ENCODE results near the gene RPS25.
"Not testable (repeated sequence)": the region's sequence is repeated elsewhere in the genome, so short reads cannot be mapped to it uniquely, and the experiment has no call there.

Gene RPS25

DNA sequence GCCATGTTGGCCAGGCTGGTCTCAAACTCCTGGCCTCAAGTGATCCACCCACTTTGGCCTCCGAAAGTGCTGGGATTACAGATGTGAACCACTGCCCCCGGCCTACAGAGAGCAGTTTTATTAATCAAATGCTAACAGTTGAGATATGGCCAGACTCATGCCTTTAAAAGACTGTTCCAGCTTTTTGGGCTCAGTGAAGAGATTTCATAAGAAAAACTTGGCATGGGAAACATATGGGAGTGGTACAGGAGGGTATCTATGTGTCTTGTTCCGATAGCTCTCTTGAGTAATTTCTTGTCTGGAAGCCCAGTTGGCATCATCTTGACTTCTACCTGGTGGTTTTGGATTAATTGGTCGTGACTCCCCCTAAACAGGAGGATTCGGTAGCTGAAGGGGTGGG, 20.7 kb upstream of the RPS25 start:
- no peak for DNase-seq

DNA sequence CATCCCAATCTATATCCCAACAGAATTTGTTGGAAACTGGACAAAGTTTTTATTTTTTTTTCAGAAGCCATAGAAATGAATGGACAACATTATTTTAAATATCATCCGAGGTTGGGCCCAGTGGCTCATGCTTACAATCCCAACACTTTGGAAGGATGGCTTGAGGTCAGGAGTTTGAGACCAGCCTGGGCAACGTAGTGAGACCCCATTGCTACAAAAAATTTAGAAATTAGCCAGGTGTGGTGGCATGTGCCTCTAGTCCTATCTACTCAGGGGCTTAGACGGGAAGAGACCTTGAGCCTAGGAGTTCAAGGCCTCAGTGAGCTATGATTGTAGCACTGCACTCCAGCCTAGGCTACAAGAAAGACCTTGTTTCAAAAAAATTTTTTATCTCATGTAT, 16.7 kb upstream of the RPS25 start:
- no peak for DNase-seq

DNA sequence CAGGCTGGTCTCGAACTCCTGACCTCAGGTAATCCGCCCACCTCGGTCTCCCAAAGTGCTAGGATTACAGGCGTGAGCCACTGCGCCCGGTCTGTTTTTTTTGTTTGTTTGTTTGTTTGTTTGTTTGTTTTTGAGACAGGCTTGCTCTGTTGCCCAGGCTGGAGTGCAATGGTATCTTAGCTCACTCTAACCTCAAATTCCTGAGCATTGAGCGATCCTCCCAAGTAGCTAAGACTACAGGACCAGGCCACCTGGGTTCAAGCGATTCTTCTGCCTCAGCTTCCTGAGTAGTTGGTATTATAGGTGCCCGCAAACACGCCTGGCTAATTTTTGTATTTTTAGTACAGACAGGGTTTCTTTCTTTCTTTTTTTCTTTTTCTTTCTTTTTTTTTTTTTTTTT, 15.3 kb upstream of the RPS25 start:
- not testable (repeated sequence) for DNase-seq

DNA sequence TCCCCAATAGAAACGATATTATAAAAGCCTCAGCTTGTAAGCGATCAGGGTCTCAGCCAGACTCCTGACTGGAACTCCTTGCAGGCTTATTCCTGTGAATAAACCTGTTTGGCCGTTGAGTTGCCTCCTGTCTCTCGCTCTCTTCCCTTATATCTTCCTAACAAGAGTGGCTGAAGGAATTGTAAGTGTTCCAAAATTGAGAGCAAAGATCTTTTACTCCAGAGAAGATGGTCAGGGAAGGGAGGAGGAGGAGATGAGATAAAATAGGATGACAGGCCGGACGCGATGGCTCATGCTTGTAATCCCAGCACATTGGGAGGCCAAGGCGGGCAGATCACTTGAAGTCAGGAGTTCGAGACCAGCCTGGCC, 13.8 kb upstream of the RPS25 start:
- DNase-seq, result no peak

DNA sequence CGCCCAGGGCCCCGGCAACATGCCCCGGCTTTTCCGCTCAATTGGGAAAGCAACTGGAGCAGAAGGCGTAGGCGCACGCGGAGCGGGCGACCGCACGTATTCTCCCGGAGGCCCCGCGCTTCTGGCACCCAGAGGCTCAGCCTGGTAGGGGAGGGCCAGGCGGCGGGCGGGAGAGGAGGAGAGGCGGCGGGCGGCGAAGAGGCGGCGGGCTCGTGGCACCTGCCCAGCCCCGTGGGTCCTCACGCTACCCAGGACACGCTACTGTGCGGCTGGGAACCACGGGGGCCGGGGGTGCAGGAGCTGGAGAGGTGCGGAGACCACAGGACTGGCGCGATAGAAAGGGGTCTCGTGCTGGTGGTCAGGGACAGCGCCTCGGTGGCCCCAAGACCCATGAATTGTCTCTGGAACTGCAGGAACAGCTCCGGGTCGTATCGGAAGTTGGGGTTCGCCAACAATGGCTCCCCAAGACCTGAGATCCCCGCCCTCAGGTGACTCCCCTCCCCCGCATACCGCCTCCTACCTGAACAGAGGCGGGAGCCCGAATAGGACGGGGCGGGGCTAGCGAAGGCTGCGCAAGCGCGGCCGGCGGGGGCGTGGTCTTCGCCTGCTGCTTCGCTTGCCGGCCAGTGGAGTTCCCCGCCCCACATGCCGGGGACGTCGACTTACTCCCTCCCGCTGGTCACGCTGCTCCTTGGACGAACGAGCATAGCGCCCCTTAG, 12.3 kb upstream of the RPS25 start, which contains the start of gene SLC37A4:
TSS of gene SLC37A4 (minus strand) at position 549 of the 719 bp plus-strand sequence.
- peak; percentile 97 for DNase-seq

DNA sequence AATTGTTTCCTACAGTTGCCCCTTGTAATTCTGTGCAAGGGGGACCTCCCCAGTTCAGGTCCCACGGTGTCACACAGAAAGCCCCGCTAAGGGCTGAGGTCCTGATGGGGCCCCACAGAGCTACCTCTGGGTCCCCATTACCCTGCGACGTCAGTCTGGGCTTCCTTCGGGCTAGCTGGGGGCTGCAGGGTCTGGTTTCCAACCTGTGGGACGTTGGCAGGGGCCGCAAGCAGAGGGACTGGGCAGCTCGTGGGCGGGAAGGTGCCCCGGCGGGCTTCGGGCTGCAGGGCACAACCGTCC, 11.8 kb upstream of the RPS25 start:
- no peak for DNase-seq

DNA sequence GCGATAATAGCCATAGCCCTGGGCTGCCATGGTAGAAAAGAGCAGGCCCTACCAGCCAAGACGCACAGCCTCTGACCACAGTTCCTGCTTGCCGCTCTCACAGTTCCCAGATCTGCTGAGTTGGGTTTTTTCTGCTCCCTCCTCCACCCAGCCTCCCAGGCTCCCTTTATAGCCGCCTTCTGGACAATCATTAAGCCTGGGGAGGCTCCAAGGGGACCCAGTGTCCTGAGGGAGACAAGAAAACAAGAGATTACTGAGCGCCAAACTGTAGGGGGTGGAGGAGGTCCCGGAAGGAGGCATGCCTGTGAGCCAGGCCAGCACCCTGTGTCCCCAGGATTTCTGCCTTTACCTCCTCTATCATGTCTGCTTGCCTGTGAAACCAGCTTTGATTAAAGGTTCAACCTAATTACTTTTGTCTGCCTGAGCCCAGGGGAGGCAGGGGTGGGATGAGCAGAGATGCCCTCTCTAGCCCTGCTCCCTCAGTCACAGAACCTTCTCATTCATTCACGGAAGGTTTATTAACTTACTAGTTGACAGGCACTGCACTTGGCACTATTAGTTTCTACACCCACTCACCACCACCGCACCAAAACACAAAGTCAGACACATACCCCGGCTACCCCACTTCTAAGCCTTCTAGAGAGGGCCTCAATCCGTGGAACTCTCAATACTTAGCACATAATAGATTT, 11.3 kb upstream of the RPS25 start:
- DNase-seq, result peak; percentile 41

DNA sequence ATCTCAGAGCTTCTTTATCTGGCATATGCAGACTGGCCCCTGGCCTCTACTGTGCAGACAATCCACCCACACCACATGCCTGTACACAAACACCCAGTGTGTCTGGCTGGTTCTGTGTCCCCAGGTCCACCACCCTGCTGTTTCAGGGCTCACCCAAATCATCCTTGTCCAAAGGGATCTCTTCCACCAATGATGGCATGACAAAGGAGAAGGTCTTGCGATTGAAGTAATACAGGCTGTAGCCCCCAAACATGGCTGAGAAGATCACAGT, 10.9 kb upstream of the RPS25 start:
- no peak for DNase-seq

DNA sequence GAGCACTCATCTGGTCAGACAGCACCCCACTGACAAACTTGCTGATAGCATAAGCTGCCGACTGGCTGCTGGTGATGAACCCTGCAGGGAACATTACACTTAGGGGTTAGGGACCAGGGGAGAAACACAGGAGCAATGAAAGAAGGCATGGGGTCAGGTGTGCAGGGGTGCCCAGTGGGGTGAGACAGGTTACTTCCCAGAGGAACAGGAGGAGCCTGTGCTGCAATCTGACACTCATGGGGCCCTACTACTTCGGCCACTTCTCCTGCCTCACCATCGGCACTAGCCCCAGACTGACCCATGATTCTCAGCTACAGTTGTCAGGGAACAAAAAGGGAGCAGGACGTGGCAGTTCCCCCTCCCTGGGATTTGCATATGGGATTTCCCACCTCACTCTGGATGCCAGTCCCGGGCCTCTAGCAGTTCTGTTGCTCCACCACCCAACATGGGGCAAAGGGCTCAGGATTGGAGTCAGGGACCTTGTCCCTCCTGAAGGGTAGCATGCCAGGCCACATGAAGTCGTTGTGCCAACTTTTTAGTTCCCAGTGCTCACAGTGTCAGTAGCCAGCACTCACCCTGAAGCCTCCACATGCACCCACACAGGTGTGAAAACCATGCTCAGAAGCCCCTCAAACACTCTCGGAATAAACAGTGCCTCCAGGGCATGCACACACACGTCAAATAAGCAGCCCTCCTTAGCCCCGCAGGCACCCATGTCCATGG, 10.4 kb upstream of the RPS25 start:
- DNase-seq, result no peak

DNA sequence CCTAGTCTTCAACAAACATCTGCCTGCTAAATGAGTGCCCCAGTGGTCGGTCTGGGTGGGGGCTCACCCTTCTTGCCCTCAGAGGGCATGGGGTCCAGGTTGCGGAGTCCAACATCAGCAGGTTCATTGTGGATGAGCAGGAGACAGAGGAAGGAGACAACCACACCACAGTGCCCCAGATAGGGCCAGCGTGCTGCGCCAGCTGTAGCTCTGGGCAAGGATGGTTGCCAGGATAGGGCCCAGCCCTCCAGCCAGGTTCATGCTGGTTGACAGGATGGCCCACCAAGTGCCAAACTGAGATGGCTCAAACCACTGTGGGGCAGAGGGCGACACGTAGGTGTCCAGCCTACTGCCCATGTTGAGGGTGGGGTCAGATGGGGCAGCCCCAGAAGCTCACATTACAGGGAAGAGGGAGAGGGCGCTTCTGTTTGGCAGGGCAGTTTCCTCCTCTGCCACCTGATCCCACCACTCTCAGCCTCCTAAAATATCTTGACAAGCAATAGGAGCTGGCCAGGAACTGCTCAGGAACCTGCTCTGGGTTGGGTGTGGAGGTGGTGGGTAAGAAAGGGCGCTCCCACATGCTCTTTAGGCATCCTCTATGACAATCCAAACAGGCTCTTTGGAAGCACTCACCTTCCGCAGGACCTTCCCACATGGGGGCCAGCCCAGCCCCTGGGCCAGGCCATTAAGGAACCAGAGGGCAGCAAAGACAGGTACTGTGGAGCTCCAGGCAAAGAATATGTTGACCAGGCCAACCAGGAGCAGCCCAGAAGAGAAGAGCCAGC, 9.6 kb upstream of the RPS25 start:
- no peak for DNase-seq

DNA sequence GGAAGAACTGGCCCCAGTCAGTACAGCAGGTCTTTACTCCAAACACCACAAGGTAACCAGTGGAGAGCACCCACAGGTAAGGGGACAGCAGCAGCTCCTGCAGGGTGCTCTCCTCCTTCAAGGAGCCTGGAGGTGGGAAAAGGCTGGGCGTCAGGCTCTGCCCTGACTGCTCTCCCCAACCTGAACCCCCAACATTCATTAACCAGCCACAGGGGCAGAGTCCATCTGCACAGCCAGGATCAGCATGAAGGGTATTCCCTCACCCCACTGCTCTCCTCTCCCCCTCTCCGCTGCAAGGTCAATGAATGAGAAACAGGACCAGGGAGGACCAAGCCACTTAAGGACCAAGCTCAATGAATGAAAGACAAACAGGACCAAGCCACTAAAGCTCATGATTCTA, 8.8 kb upstream of the RPS25 start:
- DNase-seq, result no peak

DNA sequence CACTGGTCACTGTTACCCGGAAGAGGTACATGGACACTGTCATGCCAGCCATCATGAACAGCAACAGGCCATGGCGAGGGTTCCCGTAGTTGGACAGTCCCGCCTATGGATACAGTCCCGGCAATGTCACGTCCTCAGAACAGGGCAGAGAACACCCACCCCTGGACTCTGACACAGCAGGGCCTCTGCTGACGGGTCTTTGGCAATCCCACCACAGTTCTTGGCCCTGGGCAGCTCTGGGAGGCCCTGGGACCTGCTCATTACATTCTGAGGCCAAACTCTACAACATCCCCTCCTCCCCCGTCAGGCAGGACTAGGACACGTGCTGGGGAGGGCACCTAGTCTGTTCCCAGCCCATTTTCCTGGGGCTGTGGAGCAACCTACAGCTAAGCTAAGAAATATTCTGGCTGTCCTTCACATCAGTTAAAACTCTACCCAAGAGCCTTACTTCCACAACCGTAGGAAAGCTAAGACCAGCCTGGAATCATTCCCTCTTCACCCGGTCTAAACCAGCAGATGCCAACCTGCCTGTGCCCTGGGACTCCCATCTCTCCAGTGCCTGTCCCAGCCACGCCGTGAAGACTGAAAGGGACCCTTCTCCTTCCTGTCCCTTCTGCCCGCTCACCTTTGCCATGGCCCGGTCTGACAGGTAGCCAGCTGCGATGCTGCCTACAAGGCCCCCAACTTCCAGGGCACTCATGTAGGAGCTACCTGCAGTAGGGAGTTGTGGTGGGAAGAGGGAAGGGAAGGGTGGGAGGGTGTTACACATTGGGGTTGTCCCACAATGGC, 8.0 kb upstream of the RPS25 start:
- DNase-seq, result no peak

DNA sequence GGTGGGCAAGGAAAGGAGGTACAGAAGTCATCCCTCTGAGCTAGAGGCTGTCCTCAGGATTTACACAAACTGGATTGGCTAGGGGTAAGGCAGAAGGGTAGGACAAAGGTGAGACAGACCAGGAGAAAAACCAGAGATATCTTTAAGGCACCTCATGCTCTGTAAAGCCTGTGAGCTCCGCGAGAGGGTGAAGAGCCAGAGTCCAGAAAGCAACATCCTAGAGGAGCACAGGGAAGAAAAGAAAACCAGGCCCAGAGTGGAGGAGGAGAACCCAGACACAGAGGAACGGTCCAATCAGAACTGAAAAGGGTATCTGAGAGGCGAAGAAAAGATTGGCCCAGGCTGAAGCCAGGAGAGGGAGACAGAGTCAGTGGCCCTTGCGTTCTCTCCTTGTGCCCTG, 7.4 kb upstream of the RPS25 start:
- no peak for DNase-seq

DNA sequence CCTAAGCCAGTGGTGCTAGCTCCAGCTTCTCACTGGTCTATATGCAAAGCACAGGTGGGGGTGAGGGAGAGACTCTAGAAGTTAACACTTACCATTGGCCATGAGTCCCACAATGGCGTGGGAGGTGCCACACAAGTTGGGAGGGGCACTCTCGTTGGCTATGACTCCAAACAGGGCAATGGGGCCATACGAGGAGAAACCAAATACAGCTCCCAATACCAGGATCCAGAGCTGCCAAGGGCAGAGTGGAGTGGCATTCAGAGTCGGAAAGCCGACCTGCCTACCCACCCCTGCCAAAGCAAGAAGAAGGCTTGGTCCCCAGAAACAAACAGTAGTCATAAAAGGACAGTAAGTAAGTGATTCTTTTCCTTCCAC, 6.9 kb upstream of the RPS25 start:
- DNase-seq, result no peak

DNA sequence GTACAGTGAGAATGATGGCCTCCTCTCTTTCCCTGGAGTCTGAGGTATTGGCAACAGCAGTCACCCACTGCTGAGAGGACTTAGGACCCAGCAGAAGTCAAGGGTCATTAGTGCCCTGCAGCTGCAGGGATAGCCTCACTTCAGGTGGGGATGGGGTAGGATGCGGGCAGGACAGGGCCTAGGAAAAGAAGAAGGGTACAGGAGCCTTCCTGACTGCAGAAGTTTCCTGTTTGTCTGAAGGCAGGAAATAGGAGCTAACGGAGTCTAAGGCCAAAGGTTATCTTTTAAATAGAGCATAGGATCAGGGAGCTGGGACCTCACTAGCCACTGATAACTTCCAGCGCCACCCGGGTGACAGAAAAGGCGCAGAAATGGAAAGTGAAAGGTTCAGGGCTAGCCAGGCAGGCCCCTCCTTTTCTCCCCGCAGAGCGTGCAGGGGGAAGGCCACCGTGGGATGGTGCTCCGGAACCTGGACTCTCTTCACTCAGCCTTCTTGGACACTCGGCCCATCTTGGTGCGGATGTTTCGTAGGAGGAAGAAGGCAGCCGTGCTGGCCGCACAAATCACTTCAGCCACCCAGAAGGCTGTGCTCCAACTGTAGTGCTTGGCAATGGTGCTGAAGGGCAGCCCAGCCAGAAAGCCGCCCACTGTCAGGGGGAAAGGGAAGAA, 6.4 kb upstream of the RPS25 start:
- no peak for DNase-seq

DNA sequence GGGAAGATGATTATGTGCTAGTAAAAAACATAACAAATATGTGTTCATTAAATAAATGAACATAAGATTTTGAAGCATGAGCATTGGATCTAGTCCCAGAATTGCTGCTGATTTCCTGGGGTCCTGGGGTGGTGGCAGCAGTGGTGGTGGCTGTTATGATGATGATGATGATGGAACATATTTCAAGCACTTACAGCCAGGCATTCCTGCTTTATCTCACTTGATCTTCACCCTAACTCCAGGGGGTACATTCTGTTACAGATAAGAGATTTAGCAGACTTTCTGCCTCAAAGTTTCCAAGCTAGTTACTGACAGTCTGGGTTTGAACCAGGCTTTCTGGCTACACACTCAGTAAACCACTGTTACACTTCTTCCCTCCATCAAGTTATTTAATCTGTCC, 5.6 kb upstream of the RPS25 start:
- DNase-seq, result no peak

DNA sequence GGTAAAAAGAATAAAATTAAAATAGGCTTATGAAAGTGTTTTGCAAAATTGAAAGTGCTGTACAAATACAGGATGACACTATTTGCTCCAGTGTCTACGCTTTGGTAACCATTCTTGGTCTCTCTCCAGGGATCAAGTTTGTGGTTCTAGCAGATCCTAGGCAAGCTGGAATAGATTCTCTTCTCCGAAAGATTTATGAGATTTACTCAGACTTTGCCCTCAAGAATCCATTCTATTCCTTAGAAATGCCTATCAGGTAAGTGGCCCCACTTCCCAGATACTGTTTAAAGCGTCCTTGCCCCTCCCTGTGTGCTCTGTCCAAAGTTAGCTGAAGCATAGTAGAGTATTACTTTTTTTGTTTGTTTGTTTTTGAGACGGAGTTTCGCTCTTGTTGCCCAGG, 3.5 kb upstream of the RPS25 start:
- no peak for DNase-seq

DNA sequence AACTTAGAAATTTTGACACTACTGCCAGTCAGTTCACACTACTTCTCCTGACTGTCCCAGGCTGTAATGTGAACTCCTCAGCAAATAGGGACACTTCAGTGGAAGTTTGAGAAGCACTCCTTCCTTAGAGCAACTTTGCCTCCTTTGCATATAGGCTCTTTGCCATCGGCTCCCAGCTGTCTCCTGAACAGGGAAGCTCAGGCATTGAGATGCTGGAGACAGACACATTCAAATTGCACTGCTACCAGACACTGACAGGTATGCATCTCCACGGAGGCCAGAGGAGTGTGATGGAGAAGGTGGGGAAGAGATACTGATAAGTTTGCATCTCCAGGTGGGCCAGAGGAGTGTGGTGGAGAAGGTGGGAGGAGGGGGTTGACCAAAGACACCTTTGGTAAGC, 1.9 kb upstream of the RPS25 start:
- DNase-seq, result no peak

DNA sequence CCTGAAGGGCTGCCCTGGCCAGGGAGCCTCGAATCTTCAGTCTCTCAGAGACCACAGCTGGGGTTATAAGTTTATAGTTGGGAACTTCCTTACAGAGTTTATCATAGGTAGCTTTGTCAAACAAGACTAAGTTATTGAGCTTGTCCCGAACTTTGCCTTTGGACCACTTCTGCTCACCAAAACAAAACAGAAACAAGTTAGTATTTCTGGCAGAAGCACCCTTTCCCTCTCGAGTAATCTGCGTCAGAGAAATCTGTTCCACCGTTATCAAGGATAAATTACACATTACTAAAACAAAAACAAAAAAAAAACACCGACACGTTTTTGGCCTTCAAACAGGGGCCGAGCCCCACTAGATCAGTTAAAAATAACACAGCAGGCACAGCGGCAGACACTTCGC, 766 bp downstream of the RPS25 start:
- not testable (repeated sequence) for DNase-seq

DNA sequence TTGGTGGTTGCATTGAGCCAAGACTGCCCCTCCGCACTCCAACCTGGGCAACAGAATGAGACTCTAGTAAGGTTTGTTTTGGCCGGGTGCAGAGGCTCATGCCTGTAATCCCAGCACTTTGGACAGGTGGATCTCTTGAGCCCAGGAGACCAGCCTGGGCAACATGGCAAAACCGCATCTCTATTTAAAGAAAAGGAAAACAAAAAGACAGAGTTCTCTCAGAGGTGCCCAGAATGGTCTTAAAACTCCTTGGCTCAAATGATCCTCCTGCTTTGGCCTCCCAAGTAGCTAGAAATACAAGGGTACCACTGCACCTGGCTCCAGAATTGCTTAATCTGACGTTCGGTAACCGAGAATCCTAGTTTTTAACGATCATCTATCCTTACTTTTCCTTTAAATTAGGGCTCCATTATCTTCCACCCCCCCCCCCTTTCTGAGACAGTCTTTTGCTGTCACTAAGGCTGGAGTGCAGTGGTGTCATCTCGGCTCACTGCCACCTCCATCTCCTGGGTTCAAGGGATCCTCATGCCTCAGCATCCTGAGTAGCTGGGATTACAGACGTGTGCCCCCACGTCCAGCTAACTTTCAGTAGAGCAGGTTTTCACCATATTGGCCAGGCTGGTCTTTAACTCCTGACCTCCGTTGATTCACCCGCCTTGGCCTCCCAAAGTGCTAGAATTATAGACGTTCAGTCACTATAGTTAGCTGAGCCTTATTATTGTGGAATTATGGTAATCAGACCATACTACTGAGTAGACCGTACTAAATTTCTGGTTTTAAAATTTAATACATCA, 1.7 kb downstream of the RPS25 start:
- no peak for DNase-seq

DNA sequence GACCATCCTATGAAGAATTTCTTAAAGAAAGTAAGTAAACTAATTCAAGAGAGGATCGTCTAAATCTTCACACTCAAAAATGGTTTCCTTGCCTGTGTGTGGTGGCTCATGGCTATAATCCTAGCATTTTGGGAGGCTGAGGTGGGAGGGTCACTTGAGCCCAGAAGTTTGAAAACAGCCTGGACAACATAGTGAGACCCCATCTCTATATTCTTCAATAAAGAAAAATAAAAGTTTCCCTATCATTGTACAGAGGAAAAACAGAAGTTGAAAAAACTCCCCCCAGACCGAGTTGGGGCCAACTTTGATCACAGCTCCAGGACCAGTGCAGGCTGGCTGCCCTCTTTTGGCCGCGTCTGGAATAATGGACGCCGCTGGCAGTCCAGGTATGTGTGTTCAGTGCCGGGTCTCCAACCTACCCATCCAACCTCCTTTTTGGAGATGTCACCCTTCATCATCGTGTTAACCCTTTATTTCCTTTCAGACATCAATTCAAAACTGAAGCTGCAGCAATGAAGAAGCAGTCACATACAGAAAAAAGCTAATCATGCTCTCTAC, 3.0 kb downstream of the RPS25 start:
- no peak for DNase-seq
